Measurements from ENCODE around the gene SLC6A12. TPM values are rescaled to one million over a fixed set of nuclear protein-coding genes. Genes with fewer than 3 reads are reported as not detected.
"Not testable (repeated sequence)": the region's sequence is repeated elsewhere in the genome, so short reads cannot be mapped to it uniquely, and the experiment has no call there.

Gene SLC6A12
- total RNA-seq, 1 experiment from 2014 or later: not detected

DNA sequence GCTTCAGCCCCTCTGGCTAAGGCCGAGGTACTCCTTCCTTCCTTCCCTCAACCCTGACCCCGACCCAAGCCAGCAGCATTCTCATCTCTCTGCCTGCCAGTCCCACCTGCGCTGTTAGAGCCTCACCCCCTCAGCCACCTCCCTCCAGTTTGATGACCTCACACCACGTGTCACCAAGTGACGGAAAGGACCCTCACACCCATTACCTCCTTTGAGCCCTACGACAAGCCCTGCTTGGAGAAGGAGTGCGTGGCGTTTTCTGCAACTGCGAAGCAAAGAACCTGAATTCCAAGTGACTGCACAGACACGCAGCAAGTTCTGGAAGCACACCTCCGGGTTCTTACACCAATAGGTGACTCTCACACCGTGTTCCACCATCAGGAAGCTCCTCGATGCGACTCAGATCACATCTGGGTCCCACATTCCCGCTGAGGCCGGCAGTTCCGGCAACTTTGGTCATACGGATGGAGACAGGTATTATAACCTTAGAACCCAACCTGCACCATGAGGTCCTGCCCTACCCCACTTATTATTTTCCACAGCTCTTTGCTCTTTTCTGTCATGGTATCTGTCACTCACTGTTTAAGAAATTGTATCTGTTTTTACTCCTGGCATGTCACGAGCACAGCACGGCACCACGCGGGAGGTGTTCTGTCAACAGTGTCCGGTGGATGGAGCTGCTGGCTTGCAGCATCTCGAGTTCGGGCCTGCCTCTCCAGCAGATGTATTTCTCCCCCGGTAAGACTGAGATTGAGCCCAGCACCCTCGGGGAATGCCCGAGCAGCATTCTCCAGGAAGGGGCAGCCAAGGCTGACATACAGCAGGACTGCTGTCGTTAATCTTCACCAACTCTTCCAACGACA lies 5.0 kb upstream of the SLC6A12 start:
- H3K9me3 ChIP-seq (replicated peaks): 0 out of 2 replicates have a peak, but pooled peaks cover 3% of the 10 kb centered on the region
- no peak overlapping the region for H3K4me3 ChIP-seq
- no peak for DNase-seq (ENCODE audit: low read depth in 1 of 2, low spot score in 2 of 2)
- no peaks in the 10 kb centered on the region for H3K4me1 ChIP-seq (replicated peaks)
- H3K36me3 ChIP-seq: no peaks in the 10 kb centered on the region
- H3K27me3 ChIP-seq (replicated peaks): peaks cover 10% of the 10 kb centered on the region
- H3K27ac ChIP-seq: no peak overlapping the region

DNA sequence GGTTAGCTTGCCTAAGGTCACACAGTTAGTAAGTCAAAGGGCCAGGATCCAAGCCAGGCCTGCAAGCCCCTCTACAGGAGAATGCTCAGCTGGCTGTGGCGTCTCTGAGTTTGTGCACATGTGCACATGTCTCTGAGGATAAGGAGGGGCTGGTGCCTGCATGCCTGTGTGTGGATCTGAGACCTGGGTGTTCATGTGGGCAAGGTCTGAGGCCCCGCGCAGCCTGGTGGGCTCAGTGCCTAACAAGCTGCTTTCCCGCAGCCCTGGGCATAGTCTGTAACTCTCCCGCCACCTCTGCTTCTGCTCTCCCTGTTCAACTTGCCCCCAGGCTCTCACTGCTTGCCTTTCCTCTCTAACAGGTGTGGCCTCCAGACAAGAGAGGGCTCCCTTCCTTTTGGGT lies 4.3 kb upstream of the SLC6A12 start:
- Histone ChIP-seq H3K27me3 (replicated peaks) (peaks cover 16% of the 10 kb centered on the region), H3K9me3 (replicated peaks) (0 out of 2 replicates have a peak, but pooled peaks cover 3% of the 10 kb centered on the region), H3K4me1 (replicated peaks) (no peaks in the 10 kb centered on the region), H3K27ac (no peak overlapping the region), H3K4me3 (no peak overlapping the region), H3K36me3 (no peaks in the 10 kb centered on the region)
- DNase-seq (ENCODE audit: low read depth in 1 of 2, low spot score in 2 of 2): no peak

DNA sequence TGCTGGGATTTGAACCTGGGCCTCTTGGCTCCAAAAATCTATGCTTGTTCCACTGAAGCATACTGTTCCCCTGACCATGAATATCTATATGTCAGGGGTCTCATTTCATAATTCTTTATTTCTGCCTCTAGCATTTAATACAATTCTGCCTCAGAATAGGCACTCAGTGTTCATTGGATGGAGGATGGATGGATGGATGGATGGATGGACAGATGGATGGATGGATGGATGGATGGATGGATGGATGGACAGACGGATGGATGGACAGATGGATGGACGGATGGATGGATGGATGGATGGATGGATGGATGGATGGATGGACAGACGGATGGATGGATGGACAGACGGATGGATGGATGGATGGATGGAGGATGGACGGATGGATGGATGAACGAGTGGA lies 3.1 kb upstream of the SLC6A12 start:
- not testable (repeated sequence) for H3K36me3 ChIP-seq; DNase-seq (ENCODE audit: low read depth in 1 of 2, low spot score in 2 of 2); H3K9me3 ChIP-seq (replicated peaks); H3K27ac ChIP-seq; H3K4me3 ChIP-seq; H3K4me1 ChIP-seq (replicated peaks)
- H3K27me3 ChIP-seq (replicated peaks): peaks cover 28% of the 10 kb centered on the region

DNA sequence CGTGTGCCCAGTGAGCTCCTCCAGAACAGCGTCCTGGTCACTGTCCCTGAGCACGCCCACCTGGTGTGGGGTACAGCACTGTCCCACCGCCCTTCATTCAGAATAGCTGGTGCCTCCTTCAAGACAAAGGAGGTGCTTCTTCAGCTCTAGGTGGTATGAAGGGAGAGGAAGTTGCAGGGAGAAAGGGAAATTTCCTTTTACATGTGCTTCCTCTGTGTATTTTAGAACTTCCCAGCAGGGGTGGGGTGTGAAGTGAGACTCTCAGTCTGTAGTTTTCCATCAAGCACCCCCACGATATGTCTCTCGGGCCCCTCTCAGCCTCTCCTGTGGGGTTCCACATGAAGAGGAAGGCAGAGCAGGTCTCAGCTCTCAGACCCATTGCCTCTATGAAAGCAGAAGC lies 1.2 kb upstream of the SLC6A12 start:
- H3K27me3 ChIP-seq (replicated peaks): peaks cover 47% of the 10 kb centered on the region
- no peaks in the 10 kb centered on the region for H3K4me1 ChIP-seq (replicated peaks)
- H3K4me3 ChIP-seq: no peak overlapping the region
- H3K27ac ChIP-seq: no peak overlapping the region
- no peaks in the 10 kb centered on the region for H3K36me3 ChIP-seq
- H3K9me3 ChIP-seq (replicated peaks): 0 out of 2 replicates have a peak, but pooled peaks cover 3% of the 10 kb centered on the region
- DNase-seq (ENCODE audit: low read depth in 1 of 2, low spot score in 2 of 2): no peak

DNA sequence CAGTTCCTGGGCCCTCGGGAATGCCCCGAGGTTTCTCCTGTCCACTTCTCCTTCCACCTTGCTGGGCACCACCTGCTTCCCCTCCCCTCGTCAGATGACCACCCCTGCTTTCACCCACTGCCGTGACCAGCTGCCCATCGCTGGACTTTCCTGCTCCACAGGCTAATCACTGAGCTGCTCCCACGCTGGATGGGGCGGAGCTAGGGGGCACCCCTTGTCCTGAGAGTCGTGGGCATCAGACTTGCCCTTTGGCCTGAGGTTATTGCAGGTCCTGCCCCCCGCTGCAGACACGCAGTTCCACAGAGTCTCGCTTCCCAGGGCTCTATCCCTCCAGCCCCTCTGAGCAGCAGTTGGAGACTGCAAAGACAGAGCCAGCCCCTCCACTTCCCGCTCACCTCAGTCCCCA lies 427 bp downstream of the SLC6A12 start:
- no peaks in the 10 kb centered on the region for H3K36me3 ChIP-seq
- H3K9me3 ChIP-seq (replicated peaks): no peaks in the 10 kb centered on the region
- no peak for DNase-seq (ENCODE audit: low read depth in 1 of 2, low spot score in 2 of 2)
- H3K4me3 ChIP-seq: no peak overlapping the region
- no peak overlapping the region for H3K27ac ChIP-seq
- H3K4me1 ChIP-seq (replicated peaks): no peaks in the 10 kb centered on the region
- peaks cover 56% of the 10 kb centered on the region for H3K27me3 ChIP-seq (replicated peaks)

DNA sequence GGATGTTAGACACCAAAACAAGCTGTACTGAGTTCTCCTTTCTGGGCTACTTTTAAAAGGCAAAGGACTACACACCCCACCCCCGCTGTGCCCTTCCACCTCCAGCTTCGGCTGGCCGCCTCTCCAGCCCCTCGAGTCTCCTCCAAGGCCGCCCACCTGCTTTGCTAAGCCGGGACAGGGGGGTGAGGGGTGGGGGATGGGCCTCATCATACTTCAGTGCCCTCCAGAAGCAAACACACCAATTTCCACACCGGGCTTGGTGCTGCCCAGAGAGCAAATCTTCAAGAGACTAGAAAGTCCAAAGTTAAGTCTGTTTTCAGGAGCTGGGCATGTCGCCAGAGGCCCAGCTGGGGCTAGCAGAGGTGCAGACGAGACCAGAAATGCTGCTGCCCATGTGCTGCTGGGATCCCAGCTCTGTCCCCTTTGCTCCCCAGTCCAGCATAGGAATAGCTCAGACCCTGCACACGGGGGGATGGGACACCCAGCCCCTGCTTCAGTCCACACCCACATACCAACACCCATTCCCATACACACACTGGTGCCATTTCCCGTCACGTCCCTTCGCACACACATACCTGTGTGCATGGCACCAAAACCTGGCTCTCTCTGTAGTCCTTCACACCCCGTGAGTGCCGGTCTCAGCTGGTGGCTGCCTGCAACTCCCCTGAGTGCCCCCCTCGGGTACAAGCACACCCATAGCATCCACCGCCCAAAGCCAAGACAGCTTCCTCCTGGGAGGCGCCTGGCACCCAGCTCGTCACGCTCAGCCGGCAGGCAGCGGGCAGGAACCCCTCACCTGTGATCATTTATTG lies 1.0 kb downstream of the SLC6A12 start:
- Histone ChIP-seq H3K27ac (no peak overlapping the region), H3K4me1 (replicated peaks) (no peaks in the 10 kb centered on the region), H3K36me3 (no peaks in the 10 kb centered on the region), H3K9me3 (replicated peaks) (no peaks in the 10 kb centered on the region), H3K4me3 (no peak overlapping the region), H3K27me3 (replicated peaks) (peaks cover 60% of the 10 kb centered on the region)
- no peak for DNase-seq (ENCODE audit: low read depth in 1 of 2, low spot score in 2 of 2)

DNA sequence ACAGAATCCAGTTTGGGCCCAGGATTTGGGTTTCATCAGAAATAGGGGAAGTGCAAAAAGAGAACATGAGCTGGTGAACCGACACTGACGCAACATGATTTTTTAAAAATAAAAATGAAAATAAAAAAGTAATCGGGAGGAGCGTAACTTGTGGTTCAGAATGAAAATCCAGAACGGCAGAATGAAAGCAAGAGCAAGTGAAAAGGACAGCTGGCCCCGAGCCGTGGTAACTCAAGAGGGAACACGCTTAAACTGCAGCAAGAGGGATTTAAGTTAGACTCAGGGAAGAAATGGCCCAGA lies 1.6 kb downstream of the SLC6A12 start:
- Histone ChIP-seq H3K27me3 (replicated peaks) (peaks cover 66% of the 10 kb centered on the region), H3K9me3 (replicated peaks) (no peaks in the 10 kb centered on the region), H3K4me1 (replicated peaks) (no peaks in the 10 kb centered on the region), H3K36me3 (no peaks in the 10 kb centered on the region), H3K27ac (no peak overlapping the region), H3K4me3 (no peak overlapping the region)
- DNase-seq (ENCODE audit: low read depth in 1 of 2, low spot score in 2 of 2): no peak

DNA sequence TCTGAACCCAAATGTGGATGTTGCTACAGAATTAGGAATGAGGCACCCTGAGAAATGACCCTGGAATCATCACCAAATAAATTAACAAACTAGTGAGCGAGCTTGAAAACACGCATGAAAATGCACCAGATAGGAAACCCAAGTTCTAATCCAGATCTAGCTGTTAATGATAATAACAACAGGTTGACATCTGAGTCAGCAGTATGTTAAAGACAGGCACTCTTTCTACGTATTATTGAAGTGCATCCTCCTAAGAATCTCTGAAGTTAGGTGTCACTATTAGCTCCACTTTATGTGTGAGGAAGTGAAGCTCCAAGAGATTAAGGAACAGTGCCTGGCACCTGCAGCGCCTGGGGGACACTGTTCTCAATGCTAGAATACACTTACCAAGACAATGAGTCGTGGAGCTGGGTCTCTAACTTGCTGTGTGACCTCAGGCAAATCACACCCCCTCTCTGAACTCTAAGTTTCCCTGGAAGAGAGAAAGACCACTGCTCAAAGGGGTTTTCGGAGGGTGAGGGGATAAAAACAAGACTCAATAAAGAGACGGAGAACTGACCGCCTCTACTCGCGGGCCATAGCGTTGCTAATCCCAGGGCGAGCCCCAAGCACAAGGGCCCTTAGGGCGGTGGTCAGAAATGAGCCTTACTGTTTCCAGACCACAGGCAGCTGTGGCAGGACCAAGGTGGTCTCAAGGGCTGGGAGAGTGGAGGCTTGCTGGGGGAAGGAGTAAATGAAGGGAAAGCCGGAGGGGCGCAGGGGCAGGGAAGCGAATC lies 2.1 kb downstream of the SLC6A12 start:
- no peaks in the 10 kb centered on the region for H3K36me3 ChIP-seq
- DNase-seq (ENCODE audit: low read depth in 1 of 2, low spot score in 2 of 2): no peak
- no peaks in the 10 kb centered on the region for H3K9me3 ChIP-seq (replicated peaks)
- no peak overlapping the region for H3K27ac ChIP-seq
- peaks cover 71% of the 10 kb centered on the region for H3K27me3 ChIP-seq (replicated peaks)
- H3K4me3 ChIP-seq: no peak overlapping the region
- no peaks in the 10 kb centered on the region for H3K4me1 ChIP-seq (replicated peaks)

DNA sequence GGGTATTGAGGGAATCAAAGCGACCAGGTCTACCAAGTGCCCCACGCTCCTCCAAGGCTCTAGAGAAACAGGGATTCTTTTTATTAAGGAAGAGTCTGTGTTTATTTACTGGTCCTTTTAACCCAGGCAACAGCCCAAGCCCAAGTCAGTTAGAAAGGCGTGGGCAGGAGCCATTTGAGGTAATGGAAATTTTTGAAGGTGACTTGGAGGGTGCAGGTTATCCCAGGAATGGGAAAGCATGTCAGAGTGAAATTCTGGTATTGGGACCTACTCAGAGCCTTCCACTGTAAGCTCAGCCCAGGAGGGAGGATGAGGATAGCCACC lies 2.9 kb downstream of the SLC6A12 start:
- no peak for DNase-seq (ENCODE audit: low read depth in 1 of 2, low spot score in 2 of 2)
- no peak overlapping the region for H3K4me3 ChIP-seq
- H3K4me1 ChIP-seq (replicated peaks): no peaks in the 10 kb centered on the region
- peaks cover 72% of the 10 kb centered on the region for H3K27me3 ChIP-seq (replicated peaks)
- H3K36me3 ChIP-seq: no peaks in the 10 kb centered on the region
- H3K27ac ChIP-seq: no peak overlapping the region
- H3K9me3 ChIP-seq (replicated peaks): no peaks in the 10 kb centered on the region

DNA sequence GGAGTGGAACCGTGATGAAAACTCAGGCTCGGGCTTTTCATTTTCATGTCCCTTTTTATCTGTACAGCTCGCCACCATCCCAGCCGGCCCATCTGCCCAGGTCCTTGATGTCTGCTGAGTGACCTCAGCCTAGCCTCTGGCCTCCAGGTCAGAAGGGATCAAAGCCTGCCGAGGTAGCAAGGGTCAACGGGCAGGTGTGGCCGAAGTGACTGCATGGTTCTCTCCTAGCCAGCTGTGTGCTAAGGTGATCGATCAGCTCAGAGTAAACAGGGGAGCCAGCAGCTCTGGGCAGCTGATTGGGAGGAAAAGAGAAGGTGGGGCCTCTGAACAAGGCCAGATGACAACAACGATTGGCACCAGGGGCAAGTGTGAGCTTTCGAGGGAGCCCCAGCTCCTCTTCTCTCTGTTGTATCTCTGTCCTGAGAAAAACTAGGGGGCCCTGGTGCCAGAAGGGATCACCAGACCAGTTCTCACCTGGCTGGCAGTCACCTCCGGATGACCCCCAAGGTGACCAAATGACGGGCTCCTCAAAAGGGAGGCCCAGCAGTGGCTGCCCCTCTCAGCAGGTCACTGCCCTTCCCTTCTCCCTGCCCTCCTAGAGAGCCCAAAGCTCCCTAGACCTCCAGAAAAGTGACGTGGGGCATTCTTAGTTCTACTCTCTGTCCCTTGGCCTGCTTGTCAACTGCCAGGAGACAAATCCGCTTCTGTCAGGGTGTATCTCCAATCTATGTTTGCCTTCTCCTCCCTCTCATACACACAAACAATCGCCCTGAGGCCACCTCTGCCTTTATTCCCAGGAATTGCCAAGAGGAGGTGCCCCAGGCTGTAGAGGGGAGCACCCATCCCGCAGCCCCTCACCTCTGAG lies 3.4 kb downstream of the SLC6A12 start:
- H3K9me3 ChIP-seq (replicated peaks): no peaks in the 10 kb centered on the region; the same call in 1 of the 2 replicates
- no peak overlapping the region for H3K27ac ChIP-seq
- DNase-seq (ENCODE audit: low read depth in 1 of 2, low spot score in 2 of 2): no peak
- H3K4me3 ChIP-seq: no peak overlapping the region
- no peaks in the 10 kb centered on the region for H3K36me3 ChIP-seq
- H3K27me3 ChIP-seq (replicated peaks): peaks cover 78% of the 10 kb centered on the region
- no peaks in the 10 kb centered on the region for H3K4me1 ChIP-seq (replicated peaks)

DNA sequence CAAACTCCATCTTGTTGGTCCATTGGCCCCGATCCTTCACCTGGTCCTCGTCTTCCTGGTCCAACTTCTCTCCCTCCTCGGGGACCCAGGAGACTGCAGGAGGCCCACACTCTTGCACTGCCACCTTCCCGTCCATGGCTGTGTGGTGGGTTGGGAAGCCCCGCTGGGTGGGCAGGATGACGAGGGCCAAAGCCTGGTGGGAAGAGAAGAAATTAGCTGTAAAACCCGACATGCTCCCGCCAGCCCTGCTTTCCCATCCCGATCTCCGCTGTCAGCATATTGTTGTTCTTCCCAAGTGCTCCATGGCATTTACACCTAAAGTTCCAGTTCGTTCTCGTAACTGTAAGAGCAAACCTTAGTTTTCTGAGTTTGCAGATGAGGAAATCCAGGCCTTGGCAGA lies 4.1 kb downstream of the SLC6A12 start:
- Histone ChIP-seq H3K36me3 (no peaks in the 10 kb centered on the region), H3K4me1 (replicated peaks) (no peaks in the 10 kb centered on the region), H3K27ac (no peak overlapping the region), H3K27me3 (replicated peaks) (peaks cover 81% of the 10 kb centered on the region), H3K4me3 (no peak overlapping the region), H3K9me3 (replicated peaks) (no peaks in the 10 kb centered on the region; the same call in 1 of the 2 replicates)
- no peak for DNase-seq (ENCODE audit: low read depth in 1 of 2, low spot score in 2 of 2)

DNA sequence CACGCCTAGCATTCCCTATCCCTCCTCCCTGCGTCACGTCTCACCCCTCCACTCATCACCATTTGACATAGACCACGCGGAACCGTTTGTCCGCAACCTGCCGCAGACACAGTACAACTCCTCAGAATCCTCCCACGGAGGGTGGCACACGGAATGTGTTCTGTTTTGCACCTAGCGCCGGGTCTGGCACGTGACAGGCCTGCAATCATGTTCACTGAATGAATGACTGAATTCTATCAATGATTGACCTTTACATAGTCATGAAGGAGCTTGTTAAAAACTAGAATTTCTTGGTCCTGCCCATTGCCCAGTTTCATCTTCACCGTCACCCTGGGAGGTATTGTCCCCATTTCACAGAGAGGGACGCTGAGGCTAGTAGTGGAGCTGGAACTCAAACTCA lies 4.7 kb downstream of the SLC6A12 start:
- Histone ChIP-seq H3K27ac (no peak overlapping the region), H3K27me3 (replicated peaks) (peaks cover 88% of the 10 kb centered on the region), H3K4me1 (replicated peaks) (peaks cover under 1% of the 10 kb centered on the region), H3K9me3 (replicated peaks) (peaks cover 1% of the 10 kb centered on the region; the same call in 1 of the 2 replicates), H3K36me3 (no peaks in the 10 kb centered on the region), H3K4me3 (no peak overlapping the region)
- no peak for DNase-seq (ENCODE audit: low read depth in 1 of 2, low spot score in 2 of 2)

DNA sequence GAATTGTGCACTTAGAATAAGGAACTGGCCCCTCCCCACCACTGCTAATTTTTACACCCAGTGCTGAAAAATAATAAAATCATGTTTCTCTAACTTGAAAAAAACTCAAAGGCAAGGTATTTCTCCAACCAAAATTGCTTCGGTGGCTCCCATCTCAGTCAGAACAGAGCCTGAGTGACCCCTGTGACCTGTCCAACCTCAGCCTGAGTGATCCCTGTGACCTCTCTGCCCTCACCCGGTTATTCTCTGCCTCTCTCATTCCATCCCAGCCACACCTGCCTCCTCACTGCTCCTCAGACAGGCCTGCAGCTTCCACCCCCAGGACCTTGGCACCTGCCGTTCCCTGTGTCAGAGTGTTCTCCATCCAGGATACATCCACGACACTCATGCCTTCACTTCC lies 5.1 kb downstream of the SLC6A12 start:
- Histone ChIP-seq H3K4me1 (replicated peaks) (peaks cover 5% of the 10 kb centered on the region), H3K27me3 (replicated peaks) (peaks cover 88% of the 10 kb centered on the region), H3K4me3 (no peak overlapping the region), H3K27ac (no peak overlapping the region), H3K9me3 (replicated peaks) (peaks cover 2% of the 10 kb centered on the region), H3K36me3 (no peaks in the 10 kb centered on the region)
- DNase-seq (ENCODE audit: low read depth in 1 of 2, low spot score in 2 of 2): no peak
